ENCODE data around the gene MPG.

The MPG gene

DNA sequence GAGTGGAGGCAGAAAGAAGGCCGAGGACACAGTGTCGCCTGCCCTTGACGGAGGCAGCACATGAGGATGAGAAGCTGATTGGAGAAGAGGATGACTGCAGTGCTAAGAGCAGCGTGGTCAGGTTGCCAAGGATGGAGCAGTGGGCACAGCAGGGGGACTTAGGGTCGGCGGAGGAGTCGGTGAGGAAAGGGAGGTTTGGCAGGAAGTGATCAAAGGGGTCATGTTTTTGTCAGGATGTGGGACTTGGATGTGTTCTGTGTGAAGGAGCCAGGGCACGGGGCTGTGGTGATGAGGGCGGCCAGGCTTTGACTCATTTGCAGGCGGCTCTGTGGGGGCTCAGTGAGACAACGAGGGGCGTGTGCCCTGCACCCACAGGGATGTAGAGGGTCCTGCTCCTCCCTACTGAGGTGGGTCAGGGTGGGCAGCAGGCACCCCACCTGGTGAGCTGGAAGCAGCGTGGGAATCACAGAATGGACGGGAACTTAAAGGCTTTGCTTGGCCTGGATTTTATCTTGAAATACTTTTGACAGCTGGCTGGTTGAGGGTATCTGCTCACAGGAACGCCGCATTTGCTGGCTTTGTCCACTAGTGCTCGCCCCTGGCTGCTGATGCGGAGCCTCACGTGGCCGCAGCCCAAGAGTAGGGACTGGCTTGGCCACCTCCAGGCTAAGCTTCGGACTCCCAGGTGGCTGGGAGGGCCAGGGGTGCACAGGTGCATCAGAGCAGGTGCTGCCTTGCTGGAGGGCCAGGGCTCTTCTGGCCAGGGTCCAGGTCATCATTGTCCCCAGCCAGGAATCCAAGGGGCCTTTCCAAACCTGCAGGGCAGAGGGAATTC, 6.0 kb downstream of the MPG start:
- no peak for DNase-seq (ENCODE audit: low spot score)

- DNase-seq (ENCODE audit: low spot score): no peak
Measured at GRCh38 chr16:84718-85406, 6.8 kb downstream of the MPG start.

GRCh38 chr16:85407-85782, 7.4 kb downstream of the MPG start:
- DNase-seq (ENCODE audit: low spot score): no peak

DNA sequence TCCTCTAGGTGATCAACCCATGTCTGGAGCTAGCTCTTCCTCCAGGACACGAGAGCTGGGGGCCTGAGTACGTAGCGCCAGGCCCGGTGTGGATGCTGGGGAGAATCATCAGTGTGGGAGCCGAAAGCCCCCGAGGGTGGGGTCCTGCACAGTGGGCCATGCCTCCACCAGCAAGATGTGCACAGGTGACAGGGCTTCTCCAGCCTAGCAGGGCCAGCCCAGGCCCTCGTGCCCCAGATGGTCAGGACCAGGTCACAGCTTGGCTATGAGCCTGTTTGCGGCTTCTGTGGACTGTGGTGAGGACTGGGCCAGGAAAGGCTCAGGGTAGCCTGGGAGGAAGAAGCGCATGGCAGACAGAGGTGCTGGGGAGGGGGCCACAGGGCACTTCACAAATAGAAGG, 7.8 kb downstream of the MPG start:
- no peak for DNase-seq (ENCODE audit: low spot score)

DNA sequence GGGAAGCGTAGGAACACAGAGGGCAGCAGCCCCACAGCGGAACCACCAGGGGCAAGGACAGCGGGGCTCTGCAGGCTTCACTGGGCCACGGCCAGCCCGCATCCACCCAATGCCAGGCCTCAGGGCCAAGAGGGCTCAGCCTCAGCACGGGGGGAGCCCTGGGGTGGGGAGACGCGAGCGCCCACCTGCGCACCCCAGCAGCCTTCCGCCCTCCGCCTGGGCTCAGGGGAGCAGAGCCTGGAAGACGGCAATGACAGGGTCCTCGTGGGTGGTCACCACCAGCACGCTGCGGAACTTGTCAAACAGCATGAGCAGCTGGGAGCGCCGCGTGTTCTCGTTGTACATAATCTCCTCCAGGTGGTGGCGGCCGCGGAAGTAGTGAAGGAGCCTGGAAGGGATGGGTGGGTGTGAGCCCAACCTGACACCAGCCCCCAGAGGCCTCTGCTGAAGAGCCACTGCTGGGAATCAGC, 8.5 kb downstream of the MPG start:
- DNase-seq (ENCODE audit: low spot score): no peak

DNA sequence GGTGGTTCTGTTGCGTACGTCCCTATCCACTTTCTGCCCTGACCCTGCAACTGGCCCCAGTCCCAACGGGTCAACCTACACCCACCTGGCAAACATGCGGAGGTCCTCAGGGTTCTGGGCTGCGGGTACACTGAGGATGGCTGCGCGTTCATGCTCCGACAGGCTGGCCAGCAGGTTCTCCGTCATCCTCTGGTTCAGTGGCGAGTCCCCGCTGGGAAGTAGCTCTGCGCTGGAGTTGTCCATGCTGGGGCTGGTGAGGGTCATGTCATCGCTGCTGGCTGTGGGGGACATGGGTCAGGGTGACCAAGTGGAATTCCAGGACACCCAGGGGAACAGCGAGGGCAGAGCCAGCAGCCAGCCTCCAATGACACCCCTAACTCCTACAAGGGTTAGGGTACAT, 10.6 kb downstream of the MPG start:
- DNase-seq (ENCODE audit: low spot score): no peak

GRCh38 chr16:89391-90302, 11.6 kb downstream of the MPG start:
- no peak for DNase-seq (ENCODE audit: low spot score)

DNA sequence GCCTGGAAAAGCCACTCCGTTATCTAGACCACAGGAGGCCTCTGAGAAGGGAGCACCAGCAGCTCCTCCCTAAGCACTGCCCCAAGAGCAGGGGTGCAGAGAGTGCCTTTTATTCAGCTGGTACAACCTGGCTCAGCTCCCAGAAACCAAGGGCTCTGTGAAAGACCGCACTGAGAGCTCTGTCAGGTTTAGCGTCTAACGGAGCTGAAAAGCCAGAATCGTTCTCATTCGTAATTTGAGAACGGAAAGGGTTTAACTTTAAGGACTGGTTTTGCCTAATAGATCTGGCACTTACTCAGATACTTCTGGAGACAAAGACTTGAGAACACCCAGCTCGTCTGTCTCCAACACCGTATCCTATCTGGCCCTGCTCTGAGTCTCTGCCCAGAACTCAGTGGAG, 13.5 kb downstream of the MPG start:
- no peak for DNase-seq (ENCODE audit: low spot score)

- DNase-seq (ENCODE audit: low spot score): no peak
Measured at GRCh38 chr16:92431-93339, 14.7 kb downstream of the MPG start.

GRCh38 chr16:94918-95265, 16.9 kb downstream of the MPG start:
- no peak for DNase-seq (ENCODE audit: low spot score)

DNA sequence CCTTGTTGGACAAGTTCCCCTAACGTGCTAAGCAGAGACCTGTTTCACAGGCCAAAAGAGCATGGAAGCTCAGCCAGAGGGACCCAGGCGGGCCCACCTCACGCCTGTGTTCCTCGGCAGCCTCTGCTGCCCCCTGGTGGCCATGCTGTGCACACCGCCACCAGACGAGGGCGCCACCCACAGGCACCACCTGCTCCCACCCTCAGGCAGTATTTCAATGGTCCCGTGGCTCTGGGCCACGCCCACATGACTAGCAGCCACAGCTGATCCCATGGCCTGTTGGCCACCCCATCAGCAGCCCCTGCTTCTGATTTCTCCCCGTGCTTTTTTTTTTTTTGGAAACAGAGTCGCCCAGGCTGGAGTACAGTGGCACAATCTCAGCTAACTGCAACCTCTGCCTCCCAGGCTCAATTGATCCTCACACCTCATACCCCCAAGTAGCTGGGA, 18.9 kb downstream of the MPG start:
- peak; percentile 89 for DNase-seq (ENCODE audit: low spot score)

- DNase-seq (ENCODE audit: low spot score): no peak
Measured at GRCh38 chr16:97822-98221, 19.8 kb downstream of the MPG start.

DNA sequence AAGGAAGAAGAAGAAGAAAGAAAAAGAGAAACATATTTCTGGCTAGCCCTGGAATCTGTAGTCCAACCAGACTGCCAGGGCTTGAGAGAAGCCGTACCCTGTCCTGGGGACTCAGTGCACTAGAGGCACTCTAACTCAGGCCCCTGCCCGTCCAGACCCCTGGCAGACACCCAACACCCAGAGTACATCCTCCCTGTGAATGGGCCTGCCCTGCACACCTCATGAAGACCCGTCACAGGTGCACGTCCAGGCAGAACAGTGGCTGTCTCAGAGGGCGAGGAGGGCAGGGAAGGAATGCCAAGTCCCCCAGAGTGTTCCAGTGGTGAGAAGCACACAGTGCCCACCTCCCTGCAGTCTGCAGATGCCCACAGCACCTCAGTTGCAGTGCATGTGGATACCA, 23.0 kb downstream of the MPG start:
- no peak for DNase-seq (ENCODE audit: low spot score)

DNA sequence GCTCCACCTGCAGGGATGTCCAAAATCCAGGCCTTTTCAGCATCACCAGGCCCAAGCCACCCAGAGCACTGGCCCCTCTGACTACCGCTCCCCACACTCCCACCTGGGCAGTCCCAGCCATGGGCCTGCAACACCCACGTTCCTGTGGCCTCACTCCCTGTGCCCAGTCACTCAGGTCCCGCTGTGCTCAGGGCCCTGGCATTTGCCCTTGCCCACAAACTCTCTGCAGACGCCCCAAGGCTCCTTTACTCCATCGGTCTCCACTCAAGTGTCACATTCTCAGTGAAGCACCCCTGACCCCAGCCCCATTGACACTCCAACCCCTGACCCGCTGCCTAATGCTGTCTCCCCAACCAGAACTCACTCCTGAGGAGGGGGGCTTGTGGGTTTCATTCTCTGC, 23.6 kb downstream of the MPG start:
- DNase-seq (ENCODE audit: low spot score): no peak

GRCh38 chr16:102060-102855, 24.2 kb downstream of the MPG start:
- DNase-seq (ENCODE audit: low spot score): no peak

GRCh38 chr16:104355-104754, 26.3 kb downstream of the MPG start:
- DNase-seq (ENCODE audit: low spot score): no peak

DNA sequence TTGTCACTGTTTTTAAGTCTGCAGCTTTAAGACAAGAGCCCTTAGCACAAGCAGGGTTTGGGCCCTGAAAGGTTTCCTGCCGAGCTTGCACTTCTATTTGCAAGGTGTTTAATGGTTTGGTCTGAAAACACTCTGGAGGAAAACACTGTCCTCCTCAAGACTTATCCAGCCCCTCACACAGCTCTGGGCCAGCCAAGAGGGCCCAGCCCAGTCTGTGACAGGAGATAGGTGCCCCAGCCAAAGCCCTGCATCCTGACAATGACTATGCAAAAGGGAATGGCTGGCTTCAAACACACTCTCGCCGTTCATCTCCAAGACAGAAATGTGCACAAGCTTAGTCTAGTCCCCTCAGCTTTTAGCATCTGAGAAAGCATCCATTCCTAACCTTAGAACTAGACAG, 26.9 kb downstream of the MPG start:
- no peak for DNase-seq (ENCODE audit: low spot score)

GRCh38 chr16:105521-105920, 27.5 kb downstream of the MPG start:
- DNase-seq (ENCODE audit: low spot score): no peak

GRCh38 chr16:106623-107324, 28.7 kb downstream of the MPG start:
- DNase-seq (ENCODE audit: low spot score): peak; percentile 73
